ENCODE data around the gene FHOD3.

The FHOD3 gene

GRCh38 chr18:36623681-36624190 lies 326.2 kb downstream of the FHOD3 start:
- peaks cover 3% of the 10 kb centered on the region for H3K27me3 ChIP-seq (ENCODE audit: insufficient read depth, poor library complexity, severe bottlenecking)
- no peak overlapping the region for H3K27ac ChIP-seq (replicated peaks)
- no peak overlapping the region for H3K4me3 ChIP-seq (replicated peaks; ENCODE audit: insufficient read depth, low read length)
- DNase-seq (ENCODE audit: low read depth in 1 of 2, low spot score in 1 of 2), result no peak
- TF ChIP-seq GABPA (IDR thresholded peaks at IDR 0.05; ENCODE audit: low read depth) (no peak), POLR2AphosphoS5 (IDR thresholded peaks at IDR 0.05; ENCODE audit: low read depth) (no peak), REST (IDR thresholded peaks at IDR 0.05; ENCODE audit: insufficient replicate concordance, low read depth) (no peak), CTCF (IDR thresholded peaks at IDR 0.05; ENCODE audit: insufficient read depth, low read length) (no peak), SPI1 (IDR thresholded peaks at IDR 0.05; ENCODE audit: borderline replicate concordance, low read depth) (no peak)

GRCh38 chr18:36624451-36625167 lies 327.1 kb downstream of the FHOD3 start:
- Histone ChIP-seq H3K4me3 (replicated peaks; ENCODE audit: insufficient read depth, low read length) (no peak overlapping the region), H3K27ac (replicated peaks) (no peak overlapping the region), H3K27me3 (ENCODE audit: insufficient read depth, poor library complexity, severe bottlenecking) (peaks cover 3% of the 10 kb centered on the region)
- DNase-seq (ENCODE audit: low read depth in 1 of 2, low spot score in 1 of 2), result no peak
- TF ChIP-seq SPI1 (IDR thresholded peaks at IDR 0.05; ENCODE audit: borderline replicate concordance, low read depth), result no peak
- TF ChIP-seq CTCF (IDR thresholded peaks at IDR 0.05; ENCODE audit: insufficient read depth, low read length), result no peak
- TF ChIP-seq GABPA (IDR thresholded peaks at IDR 0.05; ENCODE audit: low read depth), result no peak
- TF ChIP-seq POLR2AphosphoS5 (IDR thresholded peaks at IDR 0.05; ENCODE audit: low read depth), result no peak
- TF ChIP-seq REST (IDR thresholded peaks at IDR 0.05; ENCODE audit: insufficient replicate concordance, low read depth), result no peak

GRCh38 chr18:36625386-36625785 lies 327.9 kb downstream of the FHOD3 start:
- TF ChIP-seq SPI1 (IDR thresholded peaks at IDR 0.05; ENCODE audit: borderline replicate concordance, low read depth) (no peak), CTCF (IDR thresholded peaks at IDR 0.05; ENCODE audit: insufficient read depth, low read length) (no peak), REST (IDR thresholded peaks at IDR 0.05; ENCODE audit: insufficient replicate concordance, low read depth) (no peak)

More at GRCh38 chr18:36625386-36625785, 327.9 kb downstream of the FHOD3 start:
- no peak for DNase-seq (ENCODE audit: low read depth in 1 of 2, low spot score in 1 of 2)
- H3K4me3 ChIP-seq (replicated peaks; ENCODE audit: insufficient read depth, low read length), result no peak overlapping the region
- peaks cover 3% of the 10 kb centered on the region for H3K27me3 ChIP-seq (ENCODE audit: insufficient read depth, poor library complexity, severe bottlenecking)
- no peak overlapping the region for H3K27ac ChIP-seq (replicated peaks)
